Left renal cortex interstitium (tissue), 4 donors: ENCODE data around the gene PPP1R13L. TPM values are rescaled to one million over a fixed set of nuclear protein-coding genes. Genes with fewer than 3 reads are reported as not detected.
A peak's percentile ranks its signal among the peaks of the same experiment; 100 is the strongest.
"Not testable (repeated sequence)": the region's sequence is repeated elsewhere in the genome, so short reads cannot be mapped to it uniquely, and the experiment has no call there.

Experiments used
- DNase-seq, 4 donors: peaks; one replicate each; pipeline ENCODE4 v3.0.0-alpha.2; 2013; ENCODE audit warnings: low read depth in 4 of 4, low spot score in 2 of 4, missing footprints in 1 of 4
- polyA plus RNA-seq, 4 donors: library from polyadenylated mRNA; unstranded; fragments of 120-200 nt; gene quantifications; one replicate each; pipeline ENCODE4 v1.2.1, GENCODE V29; 2013; ENCODE audit not compliant: insufficient read length in 4 of 4

PPP1R13L gene
- polyA plus RNA-seq, 4 donors: 7.5 to 16.5 (median 9.7) TPM

- DNase-seq: not testable (repeated sequence)
Measured at GRCh38 chr19:45432543-45432942, 27.7 kb upstream of the PPP1R13L start.

- not testable (repeated sequence) for DNase-seq
Measured at GRCh38 chr19:45431008-45431407, 26.1 kb upstream of the PPP1R13L start.

- DNase-seq: not testable (repeated sequence)
Measured at GRCh38 chr19:45429896-45430295, 25.0 kb upstream of the PPP1R13L start.

- DNase-seq: no peak
Measured at GRCh38 chr19:45428384-45429231, 23.7 kb upstream of the PPP1R13L start.

GRCh38 chr19:45424191-45425058, 19.6 kb upstream of the PPP1R13L start:
- no peak for DNase-seq

- peak in 2 of 4 donors; percentile 92 for DNase-seq
Measured at GRCh38 chr19:45423589-45424190, 18.8 kb upstream of the PPP1R13L start, which contains the start of gene ERCC1. ERCC1 (minus strand) TSS chr19:45423917; CDS start chr19:45423374, 543 bp downstream.

- no peak for DNase-seq
Measured at GRCh38 chr19:45423033-45423588, 18.2 kb upstream of the PPP1R13L start.

GRCh38 chr19:45421947-45422498, 17.2 kb upstream of the PPP1R13L start:
- DNase-seq: no peak

- DNase-seq: no peak
Measured at GRCh38 chr19:45420871-45421270, 16.0 kb upstream of the PPP1R13L start.

GRCh38 chr19:45420356-45420755, 15.5 kb upstream of the PPP1R13L start:
- DNase-seq: no peak

- no peak for DNase-seq
Measured at GRCh38 chr19:45419895-45420294, 15.0 kb upstream of the PPP1R13L start.

GRCh38 chr19:45419396-45419795, 14.5 kb upstream of the PPP1R13L start:
- DNase-seq: no peak

- DNase-seq: no peak
Measured at GRCh38 chr19:45418802-45419201, 13.9 kb upstream of the PPP1R13L start.

- no peak for DNase-seq
Measured at GRCh38 chr19:45417151-45417550, 12.3 kb upstream of the PPP1R13L start.

GRCh38 chr19:45414468-45414867, 9.6 kb upstream of the PPP1R13L start:
- DNase-seq: no peak

- no peak for DNase-seq
Measured at GRCh38 chr19:45413497-45413896, 8.6 kb upstream of the PPP1R13L start.

GRCh38 chr19:45410330-45410729, 5.5 kb upstream of the PPP1R13L start:
- not testable (repeated sequence) for DNase-seq

GRCh38 chr19:45409557-45409920, 4.7 kb upstream of the PPP1R13L start:
- DNase-seq: no peak

GRCh38 chr19:45408830-45409556, 4.1 kb upstream of the PPP1R13L start:
- DNase-seq: no peak

GRCh38 chr19:45408121-45408520, 3.3 kb upstream of the PPP1R13L start:
- DNase-seq: no peak
